GM23338 (cell line): Measurements from ENCODE around the gene HMGN4. TPM values are rescaled to one million over a fixed set of nuclear protein-coding genes. Genes with fewer than 3 reads are reported as not detected.

Source experiments
- ATAC-seq: fragments of 200-7000 bp; cut with Tn5 transposase; 3 replicates; pipeline ENCODE4 v1.9.1; 2020
- DNase-seq: peaks from one replicate; pipeline ENCODE4 v3.0.0-alpha.2; 2015; ENCODE audit warnings: low spot score
- H2AFZ ChIP-seq: fragments of 200-600 bp; sonication (generic); 2 replicates; pipeline ENCODE4 v1.8.0; 2016; ENCODE audit warnings: antibody characterized with exemption, mild to moderate bottlenecking, moderate library complexity
- H3F3A ChIP-seq: fragments of 200-600 bp; sonication (generic); replicated peaks from 2 replicates; pipeline ENCODE4 v1.8.0; 2017; ENCODE audit warnings: antibody characterized with exemption, mixed run types, low read depth
- H3K27ac ChIP-seq: fragments of 200-600 bp; sonication (generic); 2 replicates; pipeline ENCODE4 v1.6.1; 2016; ENCODE audit warnings: low read depth
- H3K27me3 ChIP-seq: fragments of 200-600 bp; sonication (generic); 2 replicates; pipeline ENCODE4 v1.8.0; 2016; ENCODE audit warnings: mild to moderate bottlenecking, mixed run types, moderate library complexity; ENCODE audit not compliant: insufficient read depth
- H3K36me3 ChIP-seq: fragments of 200-600 bp; sonication (generic); 2 replicates; pipeline ENCODE4 v1.8.0; 2016; ENCODE audit warnings: mild to moderate bottlenecking; ENCODE audit not compliant: insufficient read depth
- H3K4me1 ChIP-seq: fragments of 200-600 bp; sonication (generic); 2 replicates; pipeline ENCODE4 v1.8.0; 2016; ENCODE audit warnings: mild to moderate bottlenecking, moderate library complexity; ENCODE audit not compliant: insufficient read depth
- H3K4me2 ChIP-seq: fragments of 200-600 bp; sonication (generic); 2 replicates; pipeline ENCODE4 v1.7.1; 2017; ENCODE audit warnings: mixed run types
- H3K4me3 ChIP-seq: fragments of 200-600 bp; sonication (generic); 2 replicates; pipeline ENCODE4 v1.6.1; 2016; ENCODE audit warnings: mixed run types
- H3K79me2 ChIP-seq: fragments of 200-600 bp; sonication (generic); replicated peaks from 2 replicates; pipeline ENCODE4 v1.8.0; 2017; ENCODE audit warnings: mild to moderate bottlenecking; ENCODE audit not compliant: insufficient read depth
- H3K9me2 ChIP-seq: fragments of 200-600 bp; sonication (generic); 2 replicates; pipeline ENCODE4 v1.8.0; 2017; ENCODE audit not compliant: insufficient read depth
- H4K20me1 ChIP-seq: fragments of 200-600 bp; sonication (generic); replicated peaks from 2 replicates; pipeline ENCODE4 v1.8.0; 2017; ENCODE audit warnings: mild to moderate bottlenecking; ENCODE audit not compliant: insufficient read depth
- H3K27ac Mint-ChIP-seq: 2 replicates; pipeline ENCODE4 v1.8.0; 2020; ENCODE audit warnings: inconsistent platforms, mild to moderate bottlenecking, moderate library complexity, mixed read lengths
- H3K27me3 Mint-ChIP-seq: 3 replicates; pipeline ENCODE4 v1.8.0; 2022; ENCODE audit warnings: low read depth, mild to moderate bottlenecking, moderate library complexity, mixed read lengths, inconsistent platforms; ENCODE audit not compliant: insufficient read depth, poor library complexity
- H3K36me3 Mint-ChIP-seq: 3 replicates; pipeline ENCODE4 v1.8.0; 2021; ENCODE audit warnings: low read depth, mild to moderate bottlenecking, inconsistent platforms, moderate library complexity, mixed read lengths
- H3K4me1 Mint-ChIP-seq: 3 replicates; pipeline ENCODE4 v1.8.0; 2020; ENCODE audit warnings: mild to moderate bottlenecking, inconsistent platforms, mixed read lengths
- H3K4me3 Mint-ChIP-seq: 3 replicates; pipeline ENCODE4 v1.8.0; 2021; ENCODE audit warnings: moderate library complexity, mild to moderate bottlenecking, inconsistent platforms, mixed read lengths
- H3K9me3 Mint-ChIP-seq: 3 replicates; pipeline ENCODE4 v1.8.0; 2020; ENCODE audit warnings: moderate library complexity, mild to moderate bottlenecking, inconsistent platforms, mixed read lengths
- CREB1 ChIP-seq: fragments of 250-450 bp; sonication (Bioruptor Pico); IDR thresholded peaks from 2 replicates; pipeline ENCODE4 v1.5.0; 2020; ENCODE audit warnings: low read depth, mild to moderate bottlenecking, moderate library complexity
- EZH2phosphoT487 ChIP-seq: fragments of 200-600 bp; sonication (generic); IDR thresholded peaks from one replicate; pipeline ENCODE4 v1.8.1; 2018; ENCODE audit warnings: antibody characterized with exemption; ENCODE audit not compliant: unreplicated experiment
- JUNB ChIP-seq: IDR thresholded peaks from one replicate; pipeline ENCODE4 v1.6.1; 2016; ENCODE audit warnings: antibody characterized with exemption; ENCODE audit not compliant: unreplicated experiment
- NANOG ChIP-seq: IDR thresholded peaks from 2 replicates; pipeline ENCODE4 v1.6.1; 2016; ENCODE audit warnings: antibody characterized with exemption, borderline replicate concordance
- POLR2AphosphoS5 ChIP-seq: IDR thresholded peaks from 2 replicates; pipeline ENCODE4 v1.6.1; 2016; ENCODE audit warnings: antibody characterized with exemption, low read depth
- ZNF331 ChIP-seq: fragments of 250-450 bp; sonication (Bioruptor Pico); IDR thresholded peaks from 2 replicates; pipeline ENCODE4 v1.5.0; 2020; ENCODE audit warnings: low read depth, mild to moderate bottlenecking, moderate library complexity
- polyA plus RNA-seq: library from polyadenylated mRNA; unstranded; fragments of >200 nt; fragmentation: Nextera tagmentation; extraction: Ambion mirVana; gene quantifications from 2 replicates; pipeline ENCODE4 v1.2.1, GENCODE V29; 2016
- total RNA-seq: library from RNA; depleted of rRNA; stranded (reverse); fragments of >200 nt; shearing (Covaris generic); gene quantifications from 2 replicates; pipeline ENCODE4 v1.2.3, GENCODE V29; 2014
- TF ChIP-seq, protein P1 (sequence below), 2 experiments: fragments of 200-600 bp in 1 of 2; sonication (generic) in 1 of 2; conservative IDR thresholded peaks; 2 replicates each; pipeline versions ENCODE4 v1.5.1 to v1.6.1; 2016 to 2017; ENCODE audit warnings: antibody characterized with exemption in 2 of 2, low read depth in 2 of 2, mild to moderate bottlenecking in 2 of 2, moderate library complexity in 1 of 2
- TF ChIP-seq, protein P2 (sequence below): IDR thresholded peaks from one replicate; pipeline ENCODE4 v1.6.1; 2018; ENCODE audit warnings: antibody characterized with exemption; ENCODE audit not compliant: unreplicated experiment
- TF ChIP-seq, protein P3 (sequence below): IDR thresholded peaks from 2 replicates; pipeline ENCODE4 v1.6.1; 2016; ENCODE audit warnings: antibody characterized with exemption

HMGN4 gene
- total and polyA plus RNA-seq, 2 experiments from 2014 or later: 35.3 to 91.4 TPM

DNA sequence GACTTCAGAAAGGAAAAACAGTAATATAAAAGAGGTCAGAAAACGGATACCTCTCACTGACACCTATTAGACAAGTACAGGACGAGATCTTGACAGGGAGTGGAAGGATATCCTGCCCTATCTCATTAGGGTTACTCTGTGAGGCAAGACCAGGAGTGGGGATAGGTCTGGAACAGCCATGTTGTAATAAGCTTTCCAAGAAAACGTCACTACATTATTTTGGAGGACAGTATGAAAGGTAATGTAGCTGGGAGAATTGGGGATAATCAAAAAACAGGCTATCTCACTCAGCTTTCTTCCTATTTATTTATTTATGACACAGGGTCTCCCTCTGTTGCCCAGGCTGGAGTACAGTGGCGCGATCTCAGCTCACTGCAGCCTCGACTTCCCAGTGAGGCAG lies 25.3 kb downstream of the HMGN4 start (continued):
- TF ChIP-seq, protein P1, sequence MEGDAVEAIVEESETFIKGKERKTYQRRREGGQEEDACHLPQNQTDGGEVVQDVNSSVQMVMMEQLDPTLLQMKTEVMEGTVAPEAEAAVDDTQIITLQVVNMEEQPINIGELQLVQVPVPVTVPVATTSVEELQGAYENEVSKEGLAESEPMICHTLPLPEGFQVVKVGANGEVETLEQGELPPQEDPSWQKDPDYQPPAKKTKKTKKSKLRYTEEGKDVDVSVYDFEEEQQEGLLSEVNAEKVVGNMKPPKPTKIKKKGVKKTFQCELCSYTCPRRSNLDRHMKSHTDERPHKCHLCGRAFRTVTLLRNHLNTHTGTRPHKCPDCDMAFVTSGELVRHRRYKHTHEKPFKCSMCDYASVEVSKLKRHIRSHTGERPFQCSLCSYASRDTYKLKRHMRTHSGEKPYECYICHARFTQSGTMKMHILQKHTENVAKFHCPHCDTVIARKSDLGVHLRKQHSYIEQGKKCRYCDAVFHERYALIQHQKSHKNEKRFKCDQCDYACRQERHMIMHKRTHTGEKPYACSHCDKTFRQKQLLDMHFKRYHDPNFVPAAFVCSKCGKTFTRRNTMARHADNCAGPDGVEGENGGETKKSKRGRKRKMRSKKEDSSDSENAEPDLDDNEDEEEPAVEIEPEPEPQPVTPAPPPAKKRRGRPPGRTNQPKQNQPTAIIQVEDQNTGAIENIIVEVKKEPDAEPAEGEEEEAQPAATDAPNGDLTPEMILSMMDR (conservative IDR thresholded peaks at IDR 0.05; ENCODE audit: low read depth in 2 of 2): no peak
- TF ChIP-seq, protein P2, sequence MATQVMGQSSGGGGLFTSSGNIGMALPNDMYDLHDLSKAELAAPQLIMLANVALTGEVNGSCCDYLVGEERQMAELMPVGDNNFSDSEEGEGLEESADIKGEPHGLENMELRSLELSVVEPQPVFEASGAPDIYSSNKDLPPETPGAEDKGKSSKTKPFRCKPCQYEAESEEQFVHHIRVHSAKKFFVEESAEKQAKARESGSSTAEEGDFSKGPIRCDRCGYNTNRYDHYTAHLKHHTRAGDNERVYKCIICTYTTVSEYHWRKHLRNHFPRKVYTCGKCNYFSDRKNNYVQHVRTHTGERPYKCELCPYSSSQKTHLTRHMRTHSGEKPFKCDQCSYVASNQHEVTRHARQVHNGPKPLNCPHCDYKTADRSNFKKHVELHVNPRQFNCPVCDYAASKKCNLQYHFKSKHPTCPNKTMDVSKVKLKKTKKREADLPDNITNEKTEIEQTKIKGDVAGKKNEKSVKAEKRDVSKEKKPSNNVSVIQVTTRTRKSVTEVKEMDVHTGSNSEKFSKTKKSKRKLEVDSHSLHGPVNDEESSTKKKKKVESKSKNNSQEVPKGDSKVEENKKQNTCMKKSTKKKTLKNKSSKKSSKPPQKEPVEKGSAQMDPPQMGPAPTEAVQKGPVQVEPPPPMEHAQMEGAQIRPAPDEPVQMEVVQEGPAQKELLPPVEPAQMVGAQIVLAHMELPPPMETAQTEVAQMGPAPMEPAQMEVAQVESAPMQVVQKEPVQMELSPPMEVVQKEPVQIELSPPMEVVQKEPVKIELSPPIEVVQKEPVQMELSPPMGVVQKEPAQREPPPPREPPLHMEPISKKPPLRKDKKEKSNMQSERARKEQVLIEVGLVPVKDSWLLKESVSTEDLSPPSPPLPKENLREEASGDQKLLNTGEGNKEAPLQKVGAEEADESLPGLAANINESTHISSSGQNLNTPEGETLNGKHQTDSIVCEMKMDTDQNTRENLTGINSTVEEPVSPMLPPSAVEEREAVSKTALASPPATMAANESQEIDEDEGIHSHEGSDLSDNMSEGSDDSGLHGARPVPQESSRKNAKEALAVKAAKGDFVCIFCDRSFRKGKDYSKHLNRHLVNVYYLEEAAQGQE: no peak
- TF ChIP-seq POLR2AphosphoS5 (no peak), NANOG (no peak), CREB1 (CRISPR knock-in tag) (no peak), JUNB (no peak), ZNF331 (no peak)
- TF ChIP-seq, protein P3, sequence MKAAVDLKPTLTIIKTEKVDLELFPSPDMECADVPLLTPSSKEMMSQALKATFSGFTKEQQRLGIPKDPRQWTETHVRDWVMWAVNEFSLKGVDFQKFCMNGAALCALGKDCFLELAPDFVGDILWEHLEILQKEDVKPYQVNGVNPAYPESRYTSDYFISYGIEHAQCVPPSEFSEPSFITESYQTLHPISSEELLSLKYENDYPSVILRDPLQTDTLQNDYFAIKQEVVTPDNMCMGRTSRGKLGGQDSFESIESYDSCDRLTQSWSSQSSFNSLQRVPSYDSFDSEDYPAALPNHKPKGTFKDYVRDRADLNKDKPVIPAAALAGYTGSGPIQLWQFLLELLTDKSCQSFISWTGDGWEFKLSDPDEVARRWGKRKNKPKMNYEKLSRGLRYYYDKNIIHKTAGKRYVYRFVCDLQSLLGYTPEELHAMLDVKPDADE: no peak

DNA sequence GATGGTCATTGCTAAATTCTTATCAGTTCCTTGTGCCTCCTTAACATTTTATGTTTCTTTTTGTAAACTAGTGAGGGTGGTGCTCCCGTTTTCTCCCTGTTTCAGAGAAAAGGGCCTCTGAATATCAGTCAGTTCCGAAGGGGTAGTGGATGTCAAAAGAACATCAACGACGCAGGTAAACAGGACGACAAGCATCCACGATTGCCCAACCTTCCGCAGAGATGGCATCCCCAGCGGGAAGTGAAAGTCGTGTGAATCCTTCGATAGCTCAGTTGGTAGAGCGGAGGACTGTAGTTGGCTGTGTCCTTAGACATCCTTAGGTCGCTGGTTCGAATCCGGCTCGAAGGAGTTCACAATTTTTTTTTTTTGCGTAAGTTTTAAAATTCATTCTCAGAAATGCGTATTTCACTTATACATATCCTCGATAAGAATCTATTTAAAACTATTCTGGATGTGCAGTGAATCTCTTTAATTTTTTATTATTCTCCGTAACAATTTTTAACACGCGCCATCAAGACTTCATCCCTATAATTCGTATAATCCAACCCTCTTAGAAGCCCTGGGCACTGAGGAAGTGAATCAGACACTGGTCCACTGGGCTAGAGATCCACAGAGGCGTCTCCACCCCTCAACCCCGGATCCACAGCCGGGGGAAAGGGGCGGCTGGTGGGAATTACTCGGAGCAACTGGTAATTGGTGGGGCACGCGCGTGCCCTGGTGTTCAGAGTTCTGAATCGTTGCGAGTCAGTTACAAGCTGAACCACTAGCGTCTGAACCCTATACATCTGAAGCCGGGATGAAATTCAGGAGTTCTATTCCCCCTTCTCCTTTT lies 30.7 kb downstream of the HMGN4 start:
- ATAC-seq (peak; percentile 56), DNase-seq (peak; percentile 92)
- H2AFZ ChIP-seq: peak overlapping the region; percentile 78
- peak overlapping the region; percentile 84 for H3K4me2 ChIP-seq
- peak overlapping the region; percentile 26; the same call in 1 of the 2 replicates for H3K27ac Mint-ChIP-seq
- H3K27me3 ChIP-seq: no peaks in the 10 kb centered on the region
- H4K20me1 ChIP-seq: no peaks in the 10 kb centered on the region
- H3K4me1 Mint-ChIP-seq: peaks cover 4% of the 10 kb centered on the region; the same call in 1 of the 3 replicates
- H3K4me3 ChIP-seq: peak overlapping the region; percentile 95
- no peaks in the 10 kb centered on the region for H3F3A ChIP-seq
- H3K9me2 ChIP-seq: no peaks in the 10 kb centered on the region
- H3K36me3 Mint-ChIP-seq: peaks cover 6% of the 10 kb centered on the region; the same call in 1 of the 3 replicates
- no peaks in the 10 kb centered on the region; the same call in 1 of the 2 replicates for H3K4me1 ChIP-seq
- peak; percentile 65 for TF ChIP-seq CREB1 (CRISPR knock-in tag)
- TF ChIP-seq EZH2phosphoT487: no peak
- 0 out of 2 replicates have a peak, but pooled peaks have one; percentile 17 for TF ChIP-seq NANOG
- TF ChIP-seq, protein P1 (conservative IDR thresholded peaks at IDR 0.05; ENCODE audit: low read depth in 2 of 2): peak; percentile 23 to 59; a peak in 3 of 4 replicates
- H3K36me3 ChIP-seq: no peaks in the 10 kb centered on the region
- H3K79me2 ChIP-seq: no peaks in the 10 kb centered on the region
- no peak overlapping the region for H3K27ac ChIP-seq
- peak overlapping the region; percentile 91 for H3K4me3 Mint-ChIP-seq
- peaks cover 31% of the 10 kb centered on the region for H3K27me3 Mint-ChIP-seq
- peaks cover 10% of the 10 kb centered on the region; the same call in 2 of the 3 replicates for H3K9me3 Mint-ChIP-seq
